Muscle of leg (tissue), 11 donors: ENCODE results near the gene USP40. TPM values are rescaled to one million over a fixed set of nuclear protein-coding genes. Genes with fewer than 3 reads are reported as not detected.

Experiments
- DNase-seq: peaks from one replicate; pipeline ENCODE4 v3.0.0; 2013
- H3K27ac ChIP-seq: one replicate; pipeline ENCODE4 v1.5.1; 2013; ENCODE audit warnings: mild to moderate bottlenecking, low read length, control low read depth
- H3K27me3 ChIP-seq: one replicate; pipeline ENCODE4 v1.6.1; 2013; ENCODE audit warnings: low read length; ENCODE audit not compliant: control insufficient read depth, insufficient read depth
- H3K36me3 ChIP-seq: one replicate; pipeline ENCODE4 v1.6.1; 2013; ENCODE audit warnings: low read length; ENCODE audit not compliant: control insufficient read depth, insufficient read depth
- H3K4me1 ChIP-seq: one replicate; pipeline ENCODE4 v1.6.1; 2013; ENCODE audit warnings: low read length; ENCODE audit not compliant: control insufficient read depth, insufficient read depth
- H3K4me3 ChIP-seq: one replicate; pipeline ENCODE4 v1.5.1; 2013; ENCODE audit warnings: low read length, control low read depth
- H3K9me3 ChIP-seq: replicated peaks from 2 replicates; pipeline ENCODE4 v1.6.1; 2013; ENCODE audit warnings: low read depth, low read length; ENCODE audit not compliant: control insufficient read depth
- WGBS: methylation state at CpG from one replicate; pipeline ENCODE4 v1.1.5; 2013; ENCODE audit warnings: missing lambda C conversion rate; ENCODE audit not compliant: insufficient coverage; 5-methylcytosine and 5-hydroxymethylcytosine counted together
- polyA plus RNA-seq, 8 donors: library from polyadenylated mRNA; unstranded; fragments of 120-200 nt; gene quantifications; one replicate each; pipeline versions ENCODE4 v1.2.1 to v1.2.3, GENCODE V29; 2013; ENCODE audit warnings: inconsistent platforms in 1 of 8, low replicate concordance in 1 of 8; ENCODE audit not compliant: insufficient read length in 8 of 8, insufficient read depth in 1 of 8
- total RNA-seq: library from RNA; stranded (reverse); fragments of 120-200 nt; gene quantifications from one replicate; pipeline ENCODE4 v1.2.4, GENCODE V29; 2013

USP40 gene
- total and polyA plus RNA-seq, 9 donors = 18.0 to 30.2 (median 22.5) TPM

DNA sequence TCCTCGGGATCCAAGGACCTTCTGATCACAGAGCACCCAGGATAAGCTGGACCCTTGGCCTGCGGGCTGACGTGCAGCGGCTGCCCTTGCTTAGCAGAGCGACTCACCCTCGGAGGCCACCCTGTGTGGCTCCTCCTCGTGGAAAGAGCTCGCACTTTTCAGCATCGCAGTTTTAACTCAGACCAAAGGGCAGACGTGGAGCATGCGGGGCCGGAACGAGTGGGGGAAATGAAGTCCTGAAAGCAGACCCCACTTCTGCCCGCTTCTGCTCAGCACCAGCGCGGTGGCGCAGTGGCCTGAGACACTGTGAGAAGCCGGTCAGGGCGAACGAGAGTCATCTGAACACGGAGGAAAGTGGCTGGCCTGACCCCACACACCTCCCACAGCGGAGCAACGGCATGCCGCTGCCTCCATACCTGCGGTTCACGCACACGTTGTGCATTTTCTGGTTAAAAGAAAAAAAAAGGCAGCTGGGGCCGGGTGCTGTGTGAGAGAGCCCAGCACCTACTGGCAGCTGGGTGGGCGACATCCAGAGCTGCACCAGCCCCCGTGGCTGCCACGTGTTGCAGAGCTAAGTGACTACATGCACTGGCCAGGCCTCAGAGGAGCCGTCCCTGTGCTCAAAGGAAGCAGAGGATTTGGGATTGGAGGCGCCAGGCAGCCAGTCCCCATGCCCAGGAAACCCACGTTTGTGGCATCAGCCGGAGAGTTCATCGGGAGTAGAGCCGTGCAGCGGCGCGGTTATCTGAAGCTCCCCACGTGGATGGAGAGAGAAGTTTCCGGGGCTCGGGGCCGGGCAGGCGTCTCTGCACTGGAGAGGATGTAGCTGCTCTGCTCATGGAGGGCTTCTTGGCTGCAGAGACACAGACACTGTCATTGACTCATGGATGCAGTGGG is 89.7 kb downstream of the USP40 start:
- Histone ChIP-seq H3K4me1 (peaks cover 34% of the 10 kb centered on the region), H3K27ac (no peak overlapping the region), H3K4me3 (no peak overlapping the region), H3K9me3 (peaks cover 3% of the 10 kb centered on the region), H3K27me3 (no peaks in the 10 kb centered on the region), H3K36me3 (peaks cover 58% of the 10 kb centered on the region)
- 89% methylated on average over 44 of the region's 45 CpGs for WGBS
- no peak for DNase-seq

DNA sequence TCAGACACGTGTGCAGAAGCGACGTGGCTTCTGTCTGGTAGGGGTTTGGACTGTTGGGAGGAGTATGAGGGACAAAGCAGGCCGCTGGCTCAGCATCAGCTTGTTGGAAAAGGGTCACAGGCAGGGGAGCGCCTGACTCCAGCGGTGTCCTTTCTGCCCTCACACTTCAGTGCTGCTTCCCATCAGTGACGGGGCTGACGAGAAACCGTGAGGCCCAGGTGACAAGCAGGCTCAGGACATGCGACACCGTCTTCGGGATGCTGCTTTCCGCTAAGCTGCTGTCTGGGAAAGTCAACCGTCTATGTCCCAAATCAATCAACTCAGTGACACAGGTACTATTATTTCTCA is 90.5 kb downstream of the USP40 start:
- peaks cover 3% of the 10 kb centered on the region for H3K9me3 ChIP-seq
- no peak overlapping the region for H3K27ac ChIP-seq
- no peak for DNase-seq
- peaks cover 62% of the 10 kb centered on the region for H3K36me3 ChIP-seq
- peaks cover 28% of the 10 kb centered on the region for H3K4me1 ChIP-seq
- H3K27me3 ChIP-seq = no peaks in the 10 kb centered on the region
- no peak overlapping the region for H3K4me3 ChIP-seq
- 84% methylated on average over 12 of the region's 14 CpGs for WGBS

DNA sequence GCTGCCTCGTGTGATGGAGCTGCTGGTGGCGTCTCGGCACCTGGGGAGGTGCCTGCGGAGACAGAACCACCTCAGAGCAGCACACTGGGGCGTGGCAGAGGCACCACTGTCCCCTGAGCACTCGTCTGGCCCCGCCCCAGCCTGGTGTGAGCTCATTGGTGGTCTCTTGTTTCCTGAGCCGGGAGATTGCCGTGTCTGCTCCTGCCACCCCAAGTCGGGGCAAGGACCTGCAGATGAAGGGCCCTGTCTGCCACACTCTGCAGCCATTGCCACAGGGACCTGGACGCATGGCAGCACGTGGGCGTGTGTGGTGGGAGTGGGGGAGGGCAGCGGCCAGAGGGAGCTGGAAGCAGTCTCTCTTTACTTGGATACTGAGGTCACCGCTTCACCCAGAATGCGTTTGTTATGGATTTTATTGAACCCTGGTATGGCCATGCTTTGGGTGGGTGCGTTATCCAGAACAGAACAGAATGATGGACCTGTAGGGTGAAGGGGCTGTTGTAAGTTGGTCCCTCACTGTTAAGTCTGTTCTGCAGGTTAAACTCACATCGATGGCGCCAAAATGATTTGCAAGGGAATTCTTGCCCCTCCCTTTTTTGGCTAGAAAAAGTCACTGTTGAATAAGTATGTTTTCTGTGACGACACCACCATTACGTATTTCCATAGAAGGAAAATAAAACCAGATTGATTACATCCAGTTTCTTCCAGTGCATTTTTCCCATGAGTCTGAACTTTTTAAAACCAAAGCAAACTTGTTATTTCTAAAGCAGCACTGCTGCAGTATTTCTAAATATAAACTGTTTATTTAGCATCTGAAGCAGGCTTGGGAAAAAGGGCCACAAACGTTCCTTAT is 92.0 kb downstream of the USP40 start:
- no peaks in the 10 kb centered on the region for H3K27me3 ChIP-seq
- no peak overlapping the region for H3K4me3 ChIP-seq
- H3K27ac ChIP-seq = peak overlapping the region; percentile 37
- peaks cover 3% of the 10 kb centered on the region for H3K9me3 ChIP-seq
- DNase-seq = peak; percentile 91
- peaks cover 61% of the 10 kb centered on the region for H3K36me3 ChIP-seq
- 63% methylated on average over 18 of the region's 22 CpGs for WGBS
- H3K4me1 ChIP-seq = peaks cover 27% of the 10 kb centered on the region

DNA sequence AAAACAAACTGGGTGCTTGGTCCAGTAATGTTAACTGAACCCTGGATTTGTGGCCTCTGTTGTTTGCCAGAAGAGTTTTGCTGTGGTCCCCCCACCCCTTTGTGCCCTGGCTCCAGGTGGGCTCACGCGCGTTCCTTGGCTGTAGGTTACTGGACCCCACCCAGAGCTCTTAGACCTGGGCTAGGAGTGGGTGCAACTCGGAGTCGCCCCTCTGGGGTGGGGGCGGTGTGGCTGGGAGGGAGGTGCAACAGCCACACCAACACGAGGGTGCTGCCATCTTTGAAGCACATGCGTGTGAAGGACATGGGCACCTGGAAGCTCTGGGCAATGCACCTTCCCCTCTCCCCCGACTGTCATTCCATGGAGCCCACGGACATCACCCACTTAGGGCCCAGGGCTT is 92.7 kb downstream of the USP40 start:
- Histone ChIP-seq H3K27me3 (no peaks in the 10 kb centered on the region), H3K4me3 (no peak overlapping the region), H3K36me3 (peaks cover 64% of the 10 kb centered on the region), H3K27ac (peak overlapping the region; percentile 37), H3K4me1 (peaks cover 30% of the 10 kb centered on the region), H3K9me3 (peaks cover 3% of the 10 kb centered on the region)
- DNase-seq = no peak
- WGBS = 93% methylated on average over 3 of the region's 10 CpGs

DNA sequence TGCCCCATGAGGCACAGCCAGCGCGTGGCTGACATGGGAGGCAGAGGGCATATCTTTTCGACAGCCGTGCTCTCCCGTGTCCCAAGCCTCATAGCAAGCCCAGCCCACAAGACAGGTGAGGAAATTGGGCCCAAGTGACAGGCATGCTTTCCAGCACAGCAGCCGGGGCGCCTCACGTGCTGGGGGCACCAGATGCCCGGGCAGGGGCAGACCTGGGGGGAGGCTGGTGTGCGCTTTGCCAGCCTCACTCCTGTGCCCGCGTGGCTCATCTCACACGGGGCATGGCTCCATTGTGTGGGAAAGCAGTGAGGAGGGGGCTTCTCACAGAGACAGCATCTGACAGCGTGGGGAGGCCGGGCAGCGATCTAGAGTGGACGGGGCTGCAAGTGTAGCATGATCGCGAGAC is 93.2 kb downstream of the USP40 start:
- peaks cover 3% of the 10 kb centered on the region for H3K9me3 ChIP-seq
- no peak overlapping the region for H3K27ac ChIP-seq
- 85% methylated on average over 15 of the region's 19 CpGs for WGBS
- H3K4me1 ChIP-seq = peaks cover 30% of the 10 kb centered on the region
- H3K36me3 ChIP-seq = peaks cover 66% of the 10 kb centered on the region
- no peaks in the 10 kb centered on the region for H3K27me3 ChIP-seq
- DNase-seq = no peak
- H3K4me3 ChIP-seq = no peak overlapping the region

DNA sequence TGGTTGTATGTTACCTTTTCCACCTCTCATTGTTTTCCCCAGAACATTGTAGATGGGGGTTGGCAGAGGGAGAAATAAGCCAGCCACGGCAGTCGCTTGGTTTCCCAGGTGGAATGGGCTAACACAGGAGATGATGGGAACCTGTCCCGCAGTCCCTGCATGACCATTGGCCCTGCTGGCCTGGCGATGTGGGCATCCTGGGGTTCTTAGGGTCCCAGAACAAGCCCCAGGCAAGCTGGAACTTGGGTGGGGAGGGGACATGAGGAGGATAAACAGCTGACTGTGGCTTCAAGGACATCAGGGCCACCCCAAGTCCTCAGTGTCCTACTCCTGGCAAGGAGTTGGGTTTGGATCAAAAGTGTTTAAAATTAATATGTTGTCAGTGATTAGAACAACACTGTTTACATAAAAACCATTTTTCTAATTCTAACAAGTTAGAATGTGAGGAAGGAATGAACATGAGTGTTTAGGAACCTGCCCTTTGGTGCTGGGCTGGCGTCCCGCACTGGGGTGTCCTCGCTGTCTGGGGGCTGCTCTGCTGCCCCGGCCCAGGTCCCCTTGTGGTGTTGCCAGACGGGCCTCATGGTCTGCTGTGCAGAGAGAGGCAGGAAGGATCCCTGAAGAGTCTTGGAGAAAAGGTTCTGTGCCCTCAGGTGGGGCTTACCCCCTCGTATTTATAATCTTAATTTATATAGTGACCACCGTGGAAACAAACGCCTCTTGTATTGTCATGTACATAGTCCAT is 95.1 kb downstream of the USP40 start:
- Histone ChIP-seq H3K9me3 (peaks cover 3% of the 10 kb centered on the region), H3K36me3 (peaks cover 71% of the 10 kb centered on the region), H3K4me1 (peaks cover 20% of the 10 kb centered on the region), H3K27ac (no peak overlapping the region), H3K4me3 (no peak overlapping the region), H3K27me3 (no peaks in the 10 kb centered on the region)
- 86% methylated on average over 4 of the region's 12 CpGs for WGBS
- no peak for DNase-seq

DNA sequence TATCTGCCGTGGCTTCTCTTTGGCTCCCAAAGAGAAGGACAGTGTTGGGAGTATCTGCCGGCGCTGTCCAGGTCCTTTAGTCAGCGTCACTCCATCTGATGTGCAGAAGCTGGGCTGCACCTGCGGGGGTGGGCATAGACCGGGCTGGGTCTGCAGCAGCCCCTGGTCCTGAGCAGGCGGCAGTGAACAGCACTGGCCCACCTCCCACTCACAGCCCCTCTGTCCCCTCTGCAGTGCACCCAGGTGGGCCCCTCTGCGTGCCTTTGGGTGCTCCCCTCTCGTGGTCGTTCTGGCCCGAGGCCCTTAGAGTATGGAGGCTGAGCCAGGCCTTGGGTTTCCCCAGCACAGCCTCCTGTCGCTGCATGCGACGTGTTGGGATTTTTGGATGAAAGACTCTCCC is 95.7 kb downstream of the USP40 start:
- Histone ChIP-seq H3K27me3 (no peaks in the 10 kb centered on the region), H3K4me1 (peaks cover 20% of the 10 kb centered on the region), H3K9me3 (peaks cover 3% of the 10 kb centered on the region), H3K36me3 (peaks cover 67% of the 10 kb centered on the region), H3K4me3 (no peak overlapping the region), H3K27ac (no peak overlapping the region)
- no peak for DNase-seq
- 84% methylated on average over 10 of the region's 14 CpGs for WGBS

DNA sequence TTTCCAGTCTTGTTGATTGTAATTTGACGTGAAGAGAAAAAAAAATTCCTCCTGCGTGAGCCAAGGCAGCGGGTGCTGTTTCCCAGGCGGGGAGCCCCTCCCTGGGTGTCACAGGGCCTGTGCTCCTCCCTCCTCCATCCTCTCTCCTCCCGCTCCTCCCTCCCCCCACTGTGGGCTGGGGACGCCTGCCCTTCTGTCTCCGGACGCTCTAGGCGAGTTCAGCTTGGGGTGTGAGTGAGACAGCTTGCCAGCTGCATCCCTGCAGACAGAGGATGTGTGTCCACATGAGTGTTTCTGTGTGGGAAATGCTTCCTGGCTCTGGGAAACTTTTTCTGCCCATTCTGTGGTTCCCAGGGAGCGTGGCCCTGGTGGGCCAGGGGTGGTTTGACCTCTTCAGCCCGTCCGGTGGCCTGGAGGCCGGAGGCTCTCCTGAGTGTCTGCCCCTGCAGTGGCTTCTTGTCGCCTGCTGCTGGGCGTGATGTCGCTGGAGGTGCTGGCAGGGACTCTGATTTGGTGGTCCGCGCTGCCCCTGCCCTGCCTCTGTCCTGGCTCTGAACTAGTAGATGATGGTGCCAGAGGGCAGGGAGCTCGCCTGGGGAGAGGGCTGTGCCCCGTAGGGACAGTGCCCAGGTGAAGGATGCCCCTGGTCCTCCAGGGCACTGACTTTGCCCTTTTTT is 96.4 kb downstream of the USP40 start:
- peaks cover 63% of the 10 kb centered on the region for H3K36me3 ChIP-seq
- H3K27ac ChIP-seq = peak overlapping the region; percentile 65
- 72% methylated on average over 10 of the region's 20 CpGs for WGBS
- no peaks in the 10 kb centered on the region for H3K27me3 ChIP-seq
- H3K4me1 ChIP-seq = peaks cover 20% of the 10 kb centered on the region
- H3K4me3 ChIP-seq = no peak overlapping the region
- peaks cover 3% of the 10 kb centered on the region for H3K9me3 ChIP-seq
- peak; percentile 88 for DNase-seq

DNA sequence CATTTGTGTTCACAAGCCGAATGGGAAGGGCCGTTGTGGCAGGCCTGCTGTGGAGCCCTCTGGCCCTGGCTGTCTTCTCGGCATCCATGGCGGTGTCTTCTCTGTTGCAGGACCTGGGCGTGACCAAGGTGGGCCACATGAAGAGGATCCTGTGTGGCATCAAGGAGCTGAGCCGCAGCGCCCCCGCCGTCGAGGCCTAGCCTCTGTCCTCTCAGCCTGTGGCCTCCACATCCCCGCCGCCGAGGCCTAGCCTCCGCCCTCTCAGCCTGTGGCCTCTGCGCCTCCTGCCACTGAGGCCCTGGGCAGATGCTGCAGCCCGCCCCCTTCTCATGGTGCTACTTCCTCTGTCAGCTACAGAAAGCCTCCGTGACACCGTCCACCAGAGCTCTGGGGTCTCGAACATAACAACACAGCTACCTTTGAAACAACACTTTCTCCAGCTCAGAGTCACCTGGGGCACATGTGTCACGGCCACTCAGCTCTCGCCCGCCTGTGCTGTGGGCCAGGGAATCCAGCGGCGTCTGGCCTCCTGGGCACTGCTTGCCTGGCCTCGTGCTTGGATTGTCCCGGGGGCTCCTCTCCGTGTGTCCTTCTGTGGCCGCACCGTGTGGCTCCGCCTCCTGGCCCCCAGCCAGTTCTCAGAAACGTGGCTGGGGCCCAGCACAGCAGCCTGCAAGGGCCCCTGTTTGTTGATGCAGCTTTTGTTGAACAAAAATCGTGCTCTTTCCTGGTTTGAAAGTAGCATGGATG is 97.1 kb downstream of the USP40 start:
- peaks cover 68% of the 10 kb centered on the region for H3K36me3 ChIP-seq
- H3K9me3 ChIP-seq = peaks cover 3% of the 10 kb centered on the region
- H3K4me1 ChIP-seq = peaks cover 18% of the 10 kb centered on the region
- no peak overlapping the region for H3K4me3 ChIP-seq
- peak overlapping the region; percentile 65 for H3K27ac ChIP-seq
- 67% methylated on average over 28 of the region's 32 CpGs for WGBS
- DNase-seq = no peak
- no peaks in the 10 kb centered on the region for H3K27me3 ChIP-seq
